H1 (cell line): ENCODE measurements around the gene FGF11.

ENCODE experiments used
- CTCF ChIP-seq, 3 experiments: IDR thresholded peaks; 1 replicate in 2 of 3; 2 replicates in 1 of 3; pipeline versions ENCODE4 v1.5.1 to v1.6.1; 2011; ENCODE audit warnings: low read length in 3 of 3, mild to moderate bottlenecking in 3 of 3, inconsistent platforms in 2 of 3, low read depth in 1 of 3, moderate library complexity in 1 of 3; ENCODE audit not compliant: insufficient read depth in 1 of 3; ENCODE audit errors: control extremely low read depth in 1 of 3
- MAX ChIP-seq: IDR thresholded peaks from 2 replicates; pipeline ENCODE4 v1.6.1; 2012; ENCODE audit warnings: inconsistent platforms
- POLR2A ChIP-seq, 2 experiments: IDR thresholded peaks; 1 replicate in 1 of 2; 2 replicates in 1 of 2; pipeline ENCODE4 v1.6.1; 2011; ENCODE audit warnings: low read depth in 2 of 2, low read length in 2 of 2, mild to moderate bottlenecking in 2 of 2; ENCODE audit errors: control extremely low read depth in 1 of 2
- SIN3A ChIP-seq, 2 experiments: IDR thresholded peaks in 1 of 2; conservative IDR thresholded peaks in 1 of 2; 2 replicates each; pipeline ENCODE4 v1.6.1; 2011 to 2012; ENCODE audit warnings: low read length in 2 of 2, improper control_type of control experiment in 1 of 2, low read depth in 1 of 2, mild to moderate bottlenecking in 1 of 2
- USF2 ChIP-seq: IDR thresholded peaks from 2 replicates; pipeline ENCODE4 v1.6.1; 2011; ENCODE audit warnings: low read length, improper control_type of control experiment
- TF ChIP-seq, protein P1 (sequence below): IDR thresholded peaks from 2 replicates; pipeline ENCODE4 v1.6.1; 2012; ENCODE audit warnings: low read length, inconsistent platforms

DNA sequence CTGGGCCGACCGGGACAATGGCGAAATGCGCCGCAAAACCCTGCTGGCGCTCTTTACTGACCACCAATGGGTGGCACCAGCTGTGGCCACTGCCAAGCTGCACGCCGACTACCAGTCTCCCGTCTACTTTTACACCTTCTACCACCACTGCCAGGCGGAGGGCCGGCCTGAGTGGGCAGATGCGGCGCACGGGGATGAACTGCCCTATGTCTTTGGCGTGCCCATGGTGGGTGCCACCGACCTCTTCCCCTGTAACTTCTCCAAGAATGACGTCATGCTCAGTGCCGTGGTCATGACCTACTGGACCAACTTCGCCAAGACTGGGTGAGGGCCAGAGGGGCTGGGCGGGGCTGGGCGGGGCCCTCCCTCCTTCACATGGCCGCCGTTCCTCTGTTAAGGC lies 23.5 kb upstream of the FGF11 start:
- no peak for TF ChIP-seq USF2
- no peak for TF ChIP-seq CTCF (IDR thresholded peaks at IDR 0.05; ENCODE audit: control extremely low read depth in 1 of 3, insufficient read depth in 1 of 3, low read depth in 1 of 3, low read length in 3 of 3)
- TF ChIP-seq, protein P1, sequence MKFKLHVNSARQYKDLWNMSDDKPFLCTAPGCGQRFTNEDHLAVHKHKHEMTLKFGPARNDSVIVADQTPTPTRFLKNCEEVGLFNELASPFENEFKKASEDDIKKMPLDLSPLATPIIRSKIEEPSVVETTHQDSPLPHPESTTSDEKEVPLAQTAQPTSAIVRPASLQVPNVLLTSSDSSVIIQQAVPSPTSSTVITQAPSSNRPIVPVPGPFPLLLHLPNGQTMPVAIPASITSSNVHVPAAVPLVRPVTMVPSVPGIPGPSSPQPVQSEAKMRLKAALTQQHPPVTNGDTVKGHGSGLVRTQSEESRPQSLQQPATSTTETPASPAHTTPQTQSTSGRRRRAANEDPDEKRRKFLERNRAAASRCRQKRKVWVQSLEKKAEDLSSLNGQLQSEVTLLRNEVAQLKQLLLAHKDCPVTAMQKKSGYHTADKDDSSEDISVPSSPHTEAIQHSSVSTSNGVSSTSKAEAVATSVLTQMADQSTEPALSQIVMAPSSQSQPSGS = no peak
- TF ChIP-seq MAX = no peak
- TF ChIP-seq POLR2A (IDR thresholded peaks at IDR 0.05; ENCODE audit: control extremely low read depth in 1 of 2, low read depth in 2 of 2, low read length in 2 of 2) = no peak
- TF ChIP-seq SIN3A (conservative IDR thresholded peaks at IDR 0.05 in 1 of 2, IDR thresholded peaks at IDR 0.05 in 1 of 2; ENCODE audit: low read depth in 1 of 2, low read length in 2 of 2) = no peak
